ENCODE results near the gene LAMP1. TPM values are rescaled to one million over a fixed set of nuclear protein-coding genes. Genes with fewer than 3 reads are reported as not detected.
"Not testable (repeated sequence)": the region's sequence is repeated elsewhere in the genome, so short reads cannot be mapped to it uniquely, and the experiment has no call there.

The LAMP1 gene
- total RNA-seq, 1 donor from 2014 or later, result 77.8 TPM

DNA sequence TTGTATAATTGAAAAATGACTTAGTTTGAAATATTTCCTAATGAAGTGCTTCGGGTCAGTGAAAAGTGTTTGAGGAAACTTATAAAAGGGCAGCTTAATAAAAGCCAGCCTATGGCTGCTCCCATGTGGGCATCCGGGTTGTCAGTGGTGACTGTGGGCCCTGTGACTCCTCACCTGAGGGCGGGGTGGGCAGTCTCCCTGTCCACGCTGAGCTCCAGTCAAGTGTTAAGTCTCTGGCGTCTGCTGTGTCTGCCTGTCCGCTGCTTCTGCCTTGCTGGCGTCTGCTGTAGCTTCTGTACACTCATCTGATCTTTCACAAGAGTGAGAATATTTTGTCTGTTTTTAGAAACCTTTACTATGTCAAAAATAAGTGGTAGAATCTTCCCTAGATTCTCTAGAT, 7.1 kb downstream of the LAMP1 start:
- H3K36me3 ChIP-seq, result no peaks in the 10 kb centered on the region
- DNase-seq (ENCODE audit: extremely low spot score in 2 of 2), result no peak
- no peak overlapping the region for H3K4me3 ChIP-seq
- no peaks in the 10 kb centered on the region for H3K27me3 ChIP-seq
- no peak overlapping the region for H3K27ac ChIP-seq
- peaks cover 30% of the 10 kb centered on the region for H3K4me1 ChIP-seq
- intact Hi-C loops (cut with DNase I), result no loop called here
- TF ChIP-seq, protein P1, sequence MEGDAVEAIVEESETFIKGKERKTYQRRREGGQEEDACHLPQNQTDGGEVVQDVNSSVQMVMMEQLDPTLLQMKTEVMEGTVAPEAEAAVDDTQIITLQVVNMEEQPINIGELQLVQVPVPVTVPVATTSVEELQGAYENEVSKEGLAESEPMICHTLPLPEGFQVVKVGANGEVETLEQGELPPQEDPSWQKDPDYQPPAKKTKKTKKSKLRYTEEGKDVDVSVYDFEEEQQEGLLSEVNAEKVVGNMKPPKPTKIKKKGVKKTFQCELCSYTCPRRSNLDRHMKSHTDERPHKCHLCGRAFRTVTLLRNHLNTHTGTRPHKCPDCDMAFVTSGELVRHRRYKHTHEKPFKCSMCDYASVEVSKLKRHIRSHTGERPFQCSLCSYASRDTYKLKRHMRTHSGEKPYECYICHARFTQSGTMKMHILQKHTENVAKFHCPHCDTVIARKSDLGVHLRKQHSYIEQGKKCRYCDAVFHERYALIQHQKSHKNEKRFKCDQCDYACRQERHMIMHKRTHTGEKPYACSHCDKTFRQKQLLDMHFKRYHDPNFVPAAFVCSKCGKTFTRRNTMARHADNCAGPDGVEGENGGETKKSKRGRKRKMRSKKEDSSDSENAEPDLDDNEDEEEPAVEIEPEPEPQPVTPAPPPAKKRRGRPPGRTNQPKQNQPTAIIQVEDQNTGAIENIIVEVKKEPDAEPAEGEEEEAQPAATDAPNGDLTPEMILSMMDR (IDR thresholded peaks at IDR 0.05), result no peak
- TF ChIP-seq POLR2AphosphoS5 (IDR thresholded peaks at IDR 0.05; ENCODE audit: insufficient read depth in 1 of 2, low read depth in 1 of 2), result no peak
- no peak for TF ChIP-seq POLR2A (IDR thresholded peaks at IDR 0.05)
- no peaks in the 10 kb centered on the region for H3K9me3 ChIP-seq

DNA sequence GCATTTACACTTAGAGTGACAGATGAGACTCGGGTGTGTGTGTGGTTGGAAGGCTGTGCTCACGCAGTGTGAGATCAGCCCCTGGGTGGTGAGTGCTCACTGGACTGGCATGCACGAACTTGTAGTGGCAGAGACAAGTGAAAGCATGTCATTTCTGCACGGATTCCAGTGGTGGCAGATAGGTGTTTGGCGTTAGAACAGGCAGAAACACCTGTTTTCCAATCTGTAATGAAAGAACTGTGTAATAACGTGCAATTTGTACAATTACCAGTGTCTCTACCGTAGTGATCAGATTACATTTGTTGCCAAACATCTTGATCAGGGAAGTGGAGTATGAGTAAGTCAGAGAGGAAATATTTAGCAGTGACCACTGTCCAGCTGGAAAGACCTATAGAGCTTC, 8.2 kb downstream of the LAMP1 start:
- Histone ChIP-seq H3K9me3 (no peaks in the 10 kb centered on the region), H3K4me3 (no peak overlapping the region), H3K36me3 (peaks cover 0 to 7% of the 10 kb centered on the region in 2 donors), H3K4me1 (peaks cover 19% of the 10 kb centered on the region), H3K27ac (no peak overlapping the region), H3K27me3 (no peaks in the 10 kb centered on the region)
- no peak for DNase-seq (ENCODE audit: extremely low spot score in 2 of 2)
- intact Hi-C loops (cut with DNase I), result no loop called here
- TF ChIP-seq, protein P1 (IDR thresholded peaks at IDR 0.05), result no peak
- TF ChIP-seq POLR2AphosphoS5 (IDR thresholded peaks at IDR 0.05; ENCODE audit: insufficient read depth in 1 of 2, low read depth in 1 of 2) (peak in 1 of 2 donors; percentile 58), POLR2A (IDR thresholded peaks at IDR 0.05) (no peak)

- H3K27me3 ChIP-seq, result no peaks in the 10 kb centered on the region
- no peak for TF ChIP-seq POLR2A (IDR thresholded peaks at IDR 0.05)
- TF ChIP-seq POLR2AphosphoS5 (IDR thresholded peaks at IDR 0.05; ENCODE audit: insufficient read depth in 1 of 2, low read depth in 1 of 2), result no peak
- TF ChIP-seq, protein P1 (IDR thresholded peaks at IDR 0.05), result no peak
- H3K4me3 ChIP-seq, result no peak overlapping the region
- H3K36me3 ChIP-seq, result peaks cover 0 to 29% of the 10 kb centered on the region in 2 donors
- intact Hi-C loops (cut with DNase I), result no loop called here
- H3K9me3 ChIP-seq, result no peaks in the 10 kb centered on the region
- no peak for DNase-seq (ENCODE audit: extremely low spot score in 2 of 2)
- H3K27ac ChIP-seq, result no peak overlapping the region
- H3K4me1 ChIP-seq, result peaks cover 18% of the 10 kb centered on the region
These were observed 10.5 kb downstream of the LAMP1 start for GRCh38 chr13:113307491-113307890.

DNA sequence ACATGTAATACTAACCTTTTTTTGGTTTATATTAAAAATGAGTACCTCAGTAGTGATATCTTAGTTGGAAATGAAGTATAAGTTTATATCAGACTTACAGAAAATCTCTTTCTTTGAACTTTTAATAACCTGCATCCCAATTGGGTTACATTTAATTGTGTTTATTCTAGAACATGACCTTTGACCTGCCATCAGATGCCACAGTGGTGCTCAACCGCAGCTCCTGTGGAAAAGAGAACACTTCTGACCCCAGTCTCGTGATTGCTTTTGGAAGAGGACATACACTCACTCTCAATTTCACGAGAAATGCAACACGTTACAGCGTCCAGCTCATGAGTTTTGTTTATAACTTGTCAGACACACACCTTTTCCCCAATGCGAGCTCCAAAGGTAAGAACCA, 12.4 kb downstream of the LAMP1 start:
- Histone ChIP-seq H3K27me3 (no peaks in the 10 kb centered on the region), H3K36me3 (peaks cover 0 to 38% of the 10 kb centered on the region in 2 donors), H3K4me1 (peaks cover 18% of the 10 kb centered on the region), H3K4me3 (no peak overlapping the region), H3K27ac (no peak overlapping the region), H3K9me3 (no peaks in the 10 kb centered on the region)
- DNase-seq (ENCODE audit: extremely low spot score in 2 of 2), result no peak
- TF ChIP-seq, protein P1 (IDR thresholded peaks at IDR 0.05), result no peak
- TF ChIP-seq POLR2AphosphoS5 (IDR thresholded peaks at IDR 0.05; ENCODE audit: insufficient read depth in 1 of 2, low read depth in 1 of 2) (no peak), POLR2A (IDR thresholded peaks at IDR 0.05) (no peak)
- intact Hi-C loops (cut with DNase I), result no loop called here

- H3K9me3 ChIP-seq; DNase-seq (ENCODE audit: extremely low spot score in 2 of 2): not testable (repeated sequence)
- H3K36me3 ChIP-seq, result peaks cover 0 to 38% of the 10 kb centered on the region in 2 donors
These were observed 17.1 kb downstream of the LAMP1 start for GRCh38 chr13:113314112-113314511.

GRCh38 chr13:113314895-113315470, 17.9 kb downstream of the LAMP1 start:
- H3K27ac ChIP-seq; H3K9me3 ChIP-seq; DNase-seq (ENCODE audit: extremely low spot score in 2 of 2); H3K4me3 ChIP-seq; intact Hi-C loops (cut with DNase I); H3K27me3 ChIP-seq; H3K4me1 ChIP-seq: not testable (repeated sequence)
- H3K36me3 ChIP-seq, result peaks cover 0 to 39% of the 10 kb centered on the region in 2 donors

More at GRCh38 chr13:113314112-113314511, 17.1 kb downstream of the LAMP1 start:
- H3K4me3 ChIP-seq; H3K27me3 ChIP-seq; H3K4me1 ChIP-seq; H3K27ac ChIP-seq; intact Hi-C loops (cut with DNase I): not testable (repeated sequence)
